ENCODE results near the gene TTC21A.

DNA sequence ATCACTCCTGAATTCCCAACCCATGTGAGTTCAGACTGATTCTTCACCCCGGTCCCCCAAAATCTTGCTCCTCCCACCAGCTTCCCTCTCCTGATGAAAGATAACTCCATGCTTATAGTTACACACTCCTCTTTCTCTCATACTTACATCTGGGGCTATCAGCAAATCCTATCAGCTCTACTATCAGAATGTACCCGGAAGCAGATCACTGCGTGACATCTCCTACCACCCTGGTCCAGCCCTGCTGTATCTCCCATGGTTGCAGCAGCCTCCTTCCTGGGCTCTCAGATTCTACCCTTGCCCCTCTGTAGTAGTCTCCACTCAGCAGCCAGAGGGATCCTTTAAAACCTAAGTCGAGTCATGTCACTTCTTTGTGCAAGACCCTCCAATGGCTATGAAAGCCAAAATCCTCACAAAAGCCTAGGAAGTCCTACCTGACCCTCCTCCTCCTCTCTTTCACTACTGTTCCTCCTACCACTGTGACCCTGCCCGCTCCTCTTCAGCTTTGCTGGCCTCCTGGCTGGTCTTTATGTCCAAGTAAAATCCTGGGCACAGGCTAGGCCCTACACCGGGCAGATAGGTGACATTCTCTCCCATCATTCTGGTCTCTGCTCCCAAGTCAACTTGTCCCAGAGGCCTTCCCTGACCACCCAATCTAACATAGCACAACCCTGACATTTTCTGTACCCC, 68.7 kb downstream of the TTC21A start:
- TF ChIP-seq, protein P1, sequence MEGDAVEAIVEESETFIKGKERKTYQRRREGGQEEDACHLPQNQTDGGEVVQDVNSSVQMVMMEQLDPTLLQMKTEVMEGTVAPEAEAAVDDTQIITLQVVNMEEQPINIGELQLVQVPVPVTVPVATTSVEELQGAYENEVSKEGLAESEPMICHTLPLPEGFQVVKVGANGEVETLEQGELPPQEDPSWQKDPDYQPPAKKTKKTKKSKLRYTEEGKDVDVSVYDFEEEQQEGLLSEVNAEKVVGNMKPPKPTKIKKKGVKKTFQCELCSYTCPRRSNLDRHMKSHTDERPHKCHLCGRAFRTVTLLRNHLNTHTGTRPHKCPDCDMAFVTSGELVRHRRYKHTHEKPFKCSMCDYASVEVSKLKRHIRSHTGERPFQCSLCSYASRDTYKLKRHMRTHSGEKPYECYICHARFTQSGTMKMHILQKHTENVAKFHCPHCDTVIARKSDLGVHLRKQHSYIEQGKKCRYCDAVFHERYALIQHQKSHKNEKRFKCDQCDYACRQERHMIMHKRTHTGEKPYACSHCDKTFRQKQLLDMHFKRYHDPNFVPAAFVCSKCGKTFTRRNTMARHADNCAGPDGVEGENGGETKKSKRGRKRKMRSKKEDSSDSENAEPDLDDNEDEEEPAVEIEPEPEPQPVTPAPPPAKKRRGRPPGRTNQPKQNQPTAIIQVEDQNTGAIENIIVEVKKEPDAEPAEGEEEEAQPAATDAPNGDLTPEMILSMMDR (IDR thresholded peaks at IDR 0.05), result no peak
- no peak for TF ChIP-seq POLR2A (IDR thresholded peaks at IDR 0.05)

All from breast epithelium (tissue), 3 donors.